ENCODE data around the gene SAMD14. TPM values are rescaled to one million over a fixed set of nuclear protein-coding genes. Genes with fewer than 3 reads are reported as not detected.

SAMD14 gene
- total RNA-seq, 1 donor from 2014 or later, result 14.7 TPM

- no peak for DNase-seq (ENCODE audit: low read depth)
- no peaks in the 10 kb centered on the region for H3K36me3 ChIP-seq (ENCODE audit: control insufficient read depth, insufficient read depth, low read length)
- H3K27me3 ChIP-seq (ENCODE audit: control insufficient read depth, insufficient read depth, low read length), result no peaks in the 10 kb centered on the region
- TF ChIP-seq CTCF (IDR thresholded peaks at IDR 0.05; ENCODE audit: insufficient read depth, low read length, poor library complexity, severe bottlenecking), result peak; percentile 66
- peak overlapping the region; percentile 73 for H3K4me3 ChIP-seq (ENCODE audit: low read depth, low read length)
These were observed 21.3 kb upstream of the SAMD14 start for GRCh38 chr17:50151041-50151936.

- no peak for TF ChIP-seq CTCF (IDR thresholded peaks at IDR 0.05; ENCODE audit: insufficient read depth, low read length, poor library complexity, severe bottlenecking)
- no peak for DNase-seq (ENCODE audit: low read depth)
- H3K36me3 ChIP-seq (ENCODE audit: control insufficient read depth, insufficient read depth, low read length), result no peaks in the 10 kb centered on the region
- H3K4me3 ChIP-seq (ENCODE audit: low read depth, low read length), result peak within 1 kb of the TSS; percentile 73
- no peaks in the 10 kb centered on the region for H3K27me3 ChIP-seq (ENCODE audit: control insufficient read depth, insufficient read depth, low read length)
These were observed 20.5 kb upstream of the SAMD14 start, which contains the start of gene PPP1R9B for GRCh38 chr17:50150354-50151040. PPP1R9B (minus strand) TSS chr17:50150677; CDS start chr17:50150513, 164 bp downstream.

- no peak for DNase-seq (ENCODE audit: low read depth)
- no peaks in the 10 kb centered on the region for H3K27me3 ChIP-seq (ENCODE audit: control insufficient read depth, insufficient read depth, low read length)
- no peaks in the 10 kb centered on the region for H3K36me3 ChIP-seq (ENCODE audit: control insufficient read depth, insufficient read depth, low read length)
- H3K4me3 ChIP-seq (ENCODE audit: low read depth, low read length), result peak overlapping the region; percentile 73
- TF ChIP-seq CTCF (IDR thresholded peaks at IDR 0.05; ENCODE audit: insufficient read depth, low read length, poor library complexity, severe bottlenecking), result no peak
These were observed 19.7 kb upstream of the SAMD14 start for GRCh38 chr17:50149417-50150353.

GRCh38 chr17:50149091-50149416 lies 19.1 kb upstream of the SAMD14 start:
- H3K4me3 ChIP-seq (ENCODE audit: low read depth, low read length), result peak overlapping the region; percentile 73
- H3K36me3 ChIP-seq (ENCODE audit: control insufficient read depth, insufficient read depth, low read length), result no peaks in the 10 kb centered on the region
- no peak for TF ChIP-seq CTCF (IDR thresholded peaks at IDR 0.05; ENCODE audit: insufficient read depth, low read length, poor library complexity, severe bottlenecking)
- H3K27me3 ChIP-seq (ENCODE audit: control insufficient read depth, insufficient read depth, low read length), result no peaks in the 10 kb centered on the region
- no peak for DNase-seq (ENCODE audit: low read depth)

- DNase-seq (ENCODE audit: low read depth), result no peak
These were observed 18.5 kb upstream of the SAMD14 start for GRCh38 chr17:50148226-50149090.

More at GRCh38 chr17:50148226-50149090, 18.5 kb upstream of the SAMD14 start:
- TF ChIP-seq CTCF (IDR thresholded peaks at IDR 0.05; ENCODE audit: insufficient read depth, low read length, poor library complexity, severe bottlenecking), result peak; percentile 51
- H3K36me3 ChIP-seq (ENCODE audit: control insufficient read depth, insufficient read depth, low read length), result no peaks in the 10 kb centered on the region
- H3K4me3 ChIP-seq (ENCODE audit: low read depth, low read length), result peak overlapping the region; percentile 73
- H3K27me3 ChIP-seq (ENCODE audit: control insufficient read depth, insufficient read depth, low read length), result no peaks in the 10 kb centered on the region
